COLO829 (cell line): ENCODE measurements around the gene ERCC5.

Source experiments
- DNase-seq: peaks from one replicate; pipeline ENCODE4 v3.0.0; 2012; ENCODE audit warnings: low spot score

The ERCC5 gene

DNA sequence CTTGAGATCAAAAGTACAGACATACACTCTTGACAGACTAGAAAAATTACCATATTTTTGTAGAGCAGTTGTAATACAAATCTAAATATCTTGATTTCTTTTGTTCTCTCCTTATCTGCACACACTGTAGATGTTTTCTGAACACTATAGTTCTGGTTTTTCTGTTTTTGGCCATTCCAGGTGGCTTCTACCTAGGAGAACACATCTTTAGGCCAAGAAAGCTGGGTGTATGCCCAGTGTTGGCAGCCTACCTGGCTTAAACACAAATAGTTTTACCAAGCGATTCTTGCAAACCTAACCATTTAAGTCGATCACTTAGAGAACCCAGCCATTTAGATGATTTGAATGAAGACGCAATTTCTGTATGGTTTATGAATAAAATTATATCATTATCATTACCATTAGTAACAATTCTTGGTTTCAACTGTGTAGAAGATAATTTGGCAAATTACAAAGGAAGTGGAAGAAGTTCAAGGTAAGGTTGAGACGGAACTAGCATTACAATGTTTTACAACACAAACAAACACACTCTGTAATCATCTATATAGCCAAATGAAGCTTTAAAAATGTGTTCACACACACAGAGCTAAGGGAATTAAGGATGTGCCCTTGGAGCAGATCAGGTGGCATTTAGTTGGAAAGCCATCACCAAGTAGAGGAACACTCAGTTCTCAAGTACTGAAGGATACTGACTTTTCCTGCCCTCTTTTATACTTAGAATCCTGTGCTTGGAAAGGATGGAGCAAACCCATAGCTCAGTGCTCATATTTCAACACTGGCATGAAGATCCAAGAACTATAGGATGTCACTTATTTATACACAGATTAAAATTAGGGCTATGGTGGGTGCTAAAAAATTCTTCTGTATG is 36.2 kb downstream of the ERCC5 start:
- DNase-seq = no peak

DNA sequence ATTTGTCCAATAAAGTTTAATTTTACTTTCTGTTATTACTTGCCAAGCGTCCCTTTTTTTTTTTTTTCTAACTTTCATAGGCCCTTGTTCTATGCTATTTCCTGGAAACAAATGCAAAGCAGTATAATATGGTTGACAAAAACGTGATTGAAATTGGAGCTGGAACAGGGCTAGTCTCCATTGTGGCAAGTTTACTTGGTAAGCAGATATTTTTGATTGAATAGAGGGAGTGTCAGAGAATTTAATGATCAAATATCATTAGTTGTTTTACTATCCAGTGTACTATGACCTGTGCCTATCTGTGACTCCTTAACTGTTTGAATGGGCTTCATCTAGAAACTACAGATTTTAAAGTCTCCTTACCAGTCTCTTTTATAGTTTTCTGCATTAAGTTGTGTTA is 46.7 kb downstream of the ERCC5 start:
- DNase-seq = no peak

DNA sequence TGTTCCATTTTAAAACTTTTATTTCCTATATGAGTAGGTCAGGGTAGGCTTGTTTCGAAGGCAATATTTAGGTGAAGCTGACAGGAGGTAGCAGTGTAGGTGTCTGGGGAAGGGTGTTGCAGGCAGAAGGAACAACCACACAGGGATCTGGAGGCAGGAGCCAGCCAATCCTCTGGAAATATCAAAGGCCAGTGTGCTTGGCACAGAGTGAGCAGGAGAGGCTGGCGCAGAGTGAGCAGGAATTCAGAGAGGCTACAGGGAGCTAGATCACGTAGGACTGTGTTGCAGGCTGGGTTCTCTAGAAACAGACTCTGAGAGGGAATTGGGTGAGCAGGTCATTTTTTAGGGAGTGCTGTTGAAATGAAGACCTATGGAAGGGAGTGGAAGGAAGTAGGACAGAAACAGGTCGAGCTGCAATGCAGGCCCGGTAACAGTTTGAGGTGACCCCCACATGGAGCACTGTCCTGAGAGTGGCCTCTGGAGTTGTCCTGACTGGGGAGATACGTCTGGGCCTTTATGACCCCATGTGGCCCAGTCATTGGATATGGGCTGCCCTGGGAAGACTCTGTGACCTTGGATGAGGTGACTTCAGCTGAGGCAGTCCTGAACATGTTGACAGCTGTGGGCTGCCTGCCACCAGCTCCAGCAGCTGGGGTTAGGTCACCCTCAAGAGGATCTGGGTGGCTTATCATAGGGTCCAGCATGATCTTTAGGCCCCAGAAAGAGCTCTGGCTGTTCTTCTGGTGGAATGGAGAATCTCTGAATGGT is 51.7 kb downstream of the ERCC5 start:
- DNase-seq = no peak

DNA sequence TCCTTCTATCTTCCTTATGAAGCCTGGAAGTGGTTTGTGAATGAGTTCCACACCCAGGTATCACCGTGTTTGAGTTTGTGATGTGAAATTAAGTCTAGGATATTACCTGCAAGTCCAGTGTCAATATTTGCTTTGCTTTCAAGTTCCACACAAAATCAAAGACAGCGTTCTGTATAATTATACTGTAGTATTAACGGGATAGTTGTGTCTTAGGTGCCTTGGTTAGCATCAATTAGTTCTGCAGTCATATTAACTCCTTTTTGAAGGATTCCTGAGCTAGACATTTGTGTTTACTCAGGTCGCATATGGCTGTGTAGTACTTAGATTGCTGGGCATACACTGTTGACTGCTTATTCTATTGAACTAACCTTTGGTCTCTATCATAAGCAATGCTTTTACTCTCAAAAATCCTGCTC is 54.4 kb downstream of the ERCC5 start:
- no peak for DNase-seq

DNA sequence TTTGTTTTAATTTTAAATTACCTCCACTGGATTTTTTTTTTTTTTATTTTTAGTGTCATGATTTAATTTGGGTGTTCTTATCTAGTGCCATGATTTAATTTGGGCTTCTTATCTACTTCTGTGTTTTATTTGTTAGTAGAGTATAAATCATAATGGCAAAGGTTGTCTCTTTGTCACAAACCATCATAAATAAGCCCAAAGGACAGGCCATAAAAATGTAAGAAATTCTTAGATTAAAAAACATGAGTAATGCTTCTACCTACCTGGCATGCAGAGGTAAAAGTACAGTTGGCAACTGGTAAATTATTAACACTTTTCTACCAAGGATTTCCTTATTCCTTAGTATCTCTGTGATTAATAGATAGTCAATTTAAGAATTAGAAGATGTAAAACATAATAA is 55.2 kb downstream of the ERCC5 start:
- DNase-seq = no peak

DNA sequence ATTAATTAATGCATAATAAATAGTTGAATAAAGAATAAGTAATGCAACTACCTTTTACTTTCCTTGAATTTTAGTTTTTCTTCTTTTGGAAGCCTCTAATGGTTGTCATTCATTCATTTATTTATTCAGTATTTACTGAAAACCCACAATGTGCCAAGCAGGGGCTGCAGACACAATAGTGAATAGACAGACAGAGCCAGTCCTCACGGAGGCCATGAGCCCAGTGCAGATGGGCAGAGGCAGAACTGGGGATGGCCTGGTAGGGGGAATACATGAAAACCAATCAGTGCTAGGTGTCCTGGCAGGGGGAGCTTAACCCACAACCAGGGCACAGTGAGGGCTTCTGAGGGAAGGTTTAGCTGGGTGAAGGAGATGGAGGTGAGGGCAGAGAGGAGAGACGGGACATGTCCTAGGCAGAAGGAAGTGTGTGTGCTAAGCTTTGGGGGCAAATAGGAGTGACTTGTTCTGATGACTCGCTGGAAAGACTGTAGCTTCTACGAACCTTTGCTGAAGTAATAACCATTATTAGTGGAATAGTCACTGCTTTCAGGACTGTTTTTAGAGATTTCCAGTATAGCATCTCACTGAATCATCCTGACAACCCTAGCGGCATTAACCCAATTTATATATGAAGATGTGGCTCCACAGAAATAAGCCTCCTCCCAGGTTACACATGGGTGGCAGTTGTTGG is 55.9 kb downstream of the ERCC5 start:
- DNase-seq = no peak

DNA sequence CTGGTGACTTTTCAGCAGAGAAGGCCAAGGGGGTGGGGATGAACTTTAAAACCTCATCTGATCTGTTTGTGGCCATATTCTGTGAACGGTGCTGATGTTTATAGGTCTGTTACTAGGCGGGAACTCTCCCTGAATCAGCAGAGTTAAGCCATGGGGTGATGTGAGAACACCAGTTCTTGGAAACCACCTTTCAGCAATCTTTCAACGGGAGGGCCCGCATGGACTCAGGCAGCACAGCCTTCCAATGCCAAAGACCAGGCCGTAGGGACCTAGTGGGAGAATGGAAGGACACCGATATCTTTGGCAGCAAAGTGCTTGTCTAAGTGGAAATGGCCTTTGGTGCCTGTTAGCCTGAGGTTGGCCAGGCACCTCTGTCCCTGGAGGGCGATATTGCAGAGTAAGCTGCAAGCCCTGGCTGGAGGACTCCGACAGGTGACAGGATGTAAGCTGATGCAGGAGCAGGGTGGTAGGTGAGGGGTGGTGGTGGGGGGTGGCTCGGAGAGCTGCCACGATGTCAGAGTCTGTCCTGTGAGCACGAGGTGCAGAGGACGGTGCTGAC is 57.0 kb downstream of the ERCC5 start:
- no peak for DNase-seq

DNA sequence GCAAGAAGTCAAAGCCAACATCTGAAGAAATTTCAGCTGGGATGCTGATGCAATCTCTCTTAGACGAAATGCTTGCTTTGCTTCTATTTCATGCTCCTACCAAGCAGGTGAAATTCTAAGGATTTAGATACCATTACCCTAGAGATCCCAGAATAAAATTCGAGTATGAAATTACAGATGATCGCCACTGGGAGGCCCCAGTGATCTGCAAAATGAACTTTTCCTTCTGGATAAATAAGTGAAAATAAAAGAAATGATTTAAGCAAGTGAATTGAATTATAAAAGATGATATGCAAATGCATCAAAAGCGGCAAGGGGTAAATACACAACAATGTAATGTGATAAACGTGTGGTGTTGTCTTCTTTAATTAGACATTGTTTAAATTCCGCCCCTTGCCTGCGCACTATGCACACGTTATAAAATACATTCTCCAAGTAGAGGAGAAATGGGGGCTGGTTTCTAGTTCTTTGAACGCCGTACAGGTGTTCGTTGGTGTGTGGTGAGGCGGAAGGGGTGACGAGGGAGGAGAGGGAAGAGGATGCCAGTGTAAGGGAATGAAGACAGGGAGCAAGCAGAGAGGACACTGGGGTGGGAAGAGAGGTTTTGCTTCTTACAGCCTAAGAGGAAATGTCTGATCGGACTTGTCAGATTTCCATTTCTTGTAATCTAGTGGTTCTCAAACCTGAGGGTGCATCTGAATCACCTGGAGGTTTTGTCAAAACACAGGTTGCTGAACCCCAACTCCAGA is 58.0 kb downstream of the ERCC5 start:
- peak; percentile 30 for DNase-seq

DNA sequence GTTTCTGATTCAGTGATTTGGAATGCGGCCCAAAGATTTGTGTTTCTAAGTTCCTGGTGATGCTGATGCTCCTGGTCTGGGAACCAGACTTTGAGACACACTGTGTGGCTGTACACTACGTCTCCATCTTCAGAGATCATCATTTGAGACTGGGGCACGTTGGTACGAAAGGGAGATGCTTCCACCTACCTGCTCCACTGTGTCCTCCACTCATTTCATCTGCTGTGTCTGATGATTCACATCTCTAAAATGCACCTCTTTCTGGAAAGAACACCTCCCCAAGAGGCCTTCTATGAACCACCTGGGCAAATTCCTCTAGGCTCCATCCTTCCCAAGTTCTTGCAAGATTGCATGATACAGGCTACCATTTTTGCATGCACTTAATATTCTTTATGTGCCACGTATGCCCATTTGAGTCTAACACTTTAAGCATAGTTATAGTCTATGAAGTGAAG is 58.6 kb downstream of the ERCC5 start:
- no peak for DNase-seq

DNA sequence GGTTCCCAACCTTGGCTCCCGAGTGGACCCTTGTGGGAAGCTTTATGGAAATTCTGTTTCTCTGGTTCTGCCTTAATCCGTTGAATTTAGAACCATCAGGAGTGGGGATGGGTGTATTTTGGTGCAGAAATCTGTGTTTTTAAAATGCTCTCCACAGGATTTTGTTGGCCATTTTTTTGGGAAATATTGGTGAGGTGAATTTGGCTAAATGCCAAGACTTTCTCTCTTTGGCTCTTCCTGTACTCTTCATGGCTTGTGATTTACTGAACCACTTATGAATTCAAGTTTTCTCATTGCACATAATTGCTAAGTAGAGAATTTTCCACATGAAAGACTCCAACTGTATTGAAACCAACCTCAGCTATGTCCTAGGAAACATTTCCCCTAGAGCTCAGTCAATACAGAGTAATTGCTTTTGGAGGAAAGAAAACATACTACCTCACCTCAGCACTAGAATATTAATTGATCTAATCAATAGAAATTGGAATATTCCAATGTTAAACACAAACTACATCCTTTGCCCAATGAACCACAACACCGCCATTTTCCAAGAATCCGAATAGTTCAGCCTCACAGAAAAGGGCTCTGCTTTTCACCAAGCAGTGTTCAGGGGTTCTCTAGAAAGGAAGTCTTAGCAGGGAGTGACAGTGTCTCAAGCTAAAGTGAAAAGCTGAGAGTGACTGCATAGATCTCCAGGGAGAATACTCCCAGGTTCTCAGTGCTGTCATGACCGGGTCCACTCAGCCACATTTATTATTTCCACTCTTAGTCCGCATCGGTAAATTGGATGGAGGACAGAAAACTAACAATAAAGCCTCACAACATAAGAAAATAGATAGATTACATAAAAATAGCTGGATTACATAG is 60.3 kb downstream of the ERCC5 start:
- no peak for DNase-seq

DNA sequence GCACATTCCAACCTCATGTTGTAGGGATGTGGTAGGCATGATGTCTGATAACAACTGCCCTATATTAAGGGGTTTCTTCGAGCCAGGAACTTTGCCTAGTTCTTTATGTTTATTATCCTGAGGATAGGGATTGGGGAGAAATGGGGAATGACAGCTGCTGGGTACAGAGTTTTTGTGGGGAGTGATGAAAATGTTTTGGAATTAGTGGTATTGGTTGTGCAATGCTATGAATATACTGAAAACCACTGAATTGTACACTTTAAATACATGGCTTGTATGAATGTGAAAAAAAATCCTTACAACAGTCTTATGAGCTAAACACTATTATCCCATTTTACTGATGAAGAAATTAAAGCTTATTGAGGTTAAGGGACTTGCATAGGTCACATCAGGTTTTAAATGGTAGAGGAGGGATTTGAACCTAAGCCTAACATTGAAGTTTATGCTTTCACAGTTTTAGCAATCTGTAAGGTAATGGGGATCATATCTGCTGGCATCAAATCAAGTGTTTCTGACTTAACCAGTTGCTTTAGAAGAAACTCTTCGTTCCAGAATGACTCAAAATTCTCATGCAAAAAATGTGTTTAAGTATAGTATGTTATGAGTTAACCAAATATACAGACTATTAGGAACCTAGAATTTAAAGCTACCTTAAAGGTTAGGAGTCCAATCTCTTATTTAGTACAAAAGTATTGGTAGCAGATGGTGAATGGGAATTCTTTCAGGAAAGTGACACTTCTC is 61.4 kb downstream of the ERCC5 start:
- DNase-seq = no peak

DNA sequence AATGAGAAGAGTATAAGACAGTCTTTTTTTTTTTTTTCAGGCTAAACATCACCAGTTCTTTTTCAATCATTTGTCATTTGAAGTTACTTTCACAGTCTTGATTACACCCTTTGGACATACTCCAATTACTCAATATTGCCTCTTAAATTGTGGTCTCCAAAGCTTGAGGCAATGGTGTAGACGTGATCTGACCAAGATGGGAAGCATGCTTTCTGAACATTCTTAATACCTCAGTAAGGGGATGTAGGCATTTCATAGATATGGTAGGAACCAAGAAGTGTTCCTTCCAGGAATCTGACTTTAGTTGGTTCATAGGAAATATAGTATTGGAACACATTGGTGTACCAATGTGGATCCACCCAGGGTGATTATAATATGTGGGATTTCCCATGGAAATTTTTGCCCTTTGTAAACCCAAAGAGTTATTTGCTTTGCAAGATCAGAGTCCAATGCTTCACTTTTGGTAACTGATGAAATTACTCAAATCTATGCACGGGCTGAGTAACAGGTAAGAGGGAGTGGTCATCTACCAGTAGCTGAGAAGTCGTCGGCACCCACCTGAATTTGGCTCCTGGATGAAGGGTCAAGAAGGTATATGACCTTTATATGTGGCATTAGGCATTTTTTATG is 62.2 kb downstream of the ERCC5 start:
- DNase-seq = no peak

DNA sequence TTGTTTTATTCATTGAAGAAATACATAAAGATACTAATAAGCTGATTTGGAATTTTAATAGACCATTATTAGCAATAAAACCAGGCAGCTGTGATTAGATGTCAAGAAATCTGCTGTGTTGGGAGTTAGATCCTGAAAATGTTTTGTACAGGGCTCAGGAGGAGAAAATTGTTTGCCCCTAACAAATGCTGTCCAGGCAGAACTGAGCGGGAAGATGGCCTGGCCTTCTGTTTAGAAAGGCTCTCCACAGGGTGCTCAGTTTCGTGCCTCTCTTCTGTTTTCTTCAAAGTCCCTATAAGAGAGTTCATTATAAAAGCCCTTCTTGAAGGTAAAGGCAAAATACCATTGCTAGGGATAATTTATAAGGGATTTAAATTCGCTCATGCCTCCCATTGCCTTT is 64.1 kb downstream of the ERCC5 start:
- no peak for DNase-seq

DNA sequence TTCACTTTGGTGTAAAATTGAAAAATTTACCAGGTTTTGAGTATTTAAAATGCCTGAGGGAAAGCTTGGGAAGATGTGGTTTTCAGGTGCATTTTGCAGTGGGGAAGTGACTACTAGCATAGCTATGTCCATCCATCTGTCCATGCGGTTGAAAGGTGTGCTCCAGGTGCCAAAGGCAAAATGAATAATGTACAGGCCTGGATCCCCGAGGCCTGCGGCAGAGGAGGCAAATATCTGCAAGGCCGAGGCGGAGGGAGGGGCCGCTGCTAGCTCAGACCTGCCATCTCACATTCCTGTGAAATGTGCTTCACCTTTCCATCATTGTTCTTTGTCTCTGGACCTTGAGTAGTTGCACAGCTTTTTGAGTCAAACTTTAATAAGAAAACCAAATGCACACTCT is 65.5 kb downstream of the ERCC5 start:
- no peak for DNase-seq

DNA sequence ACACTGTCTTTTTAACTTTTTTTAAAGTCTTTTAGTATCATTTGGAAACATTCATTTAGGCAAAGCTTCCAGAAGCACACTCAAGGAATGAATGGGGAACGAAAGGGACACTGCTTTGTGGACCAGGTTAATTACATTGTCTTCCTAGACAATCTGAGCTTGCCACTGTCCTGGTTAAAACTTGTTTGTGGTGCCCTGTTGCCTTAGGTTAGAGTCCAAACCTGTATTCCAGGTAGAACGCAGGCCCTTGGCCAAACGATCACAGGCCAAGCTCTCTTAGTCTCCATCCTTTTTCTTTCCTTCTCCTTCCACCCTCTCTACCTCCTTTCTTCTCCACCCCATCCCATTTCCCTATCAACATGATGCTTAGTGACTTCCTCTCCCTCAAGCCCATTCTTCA is 66.8 kb downstream of the ERCC5 start:
- no peak for DNase-seq

DNA sequence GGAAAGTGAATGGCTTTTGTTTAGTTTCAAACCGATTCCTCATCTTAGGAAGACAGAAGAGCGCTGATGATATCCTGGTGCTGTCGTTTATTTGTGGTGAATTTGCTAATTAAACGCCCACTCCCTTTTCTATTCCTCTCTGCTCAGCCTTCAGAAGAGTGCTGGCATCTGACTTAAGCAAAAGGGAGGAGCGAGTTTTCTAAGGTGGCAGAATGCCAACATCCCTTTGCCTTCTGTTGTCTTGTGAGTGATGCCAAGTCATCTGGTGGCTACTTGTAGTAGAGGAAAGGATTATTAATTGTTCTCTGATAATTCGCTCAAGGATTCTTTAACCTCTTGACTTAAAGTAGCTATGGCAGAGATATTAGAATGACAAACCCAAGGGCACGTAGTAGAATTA is 68.1 kb downstream of the ERCC5 start:
- DNase-seq = peak; percentile 79

DNA sequence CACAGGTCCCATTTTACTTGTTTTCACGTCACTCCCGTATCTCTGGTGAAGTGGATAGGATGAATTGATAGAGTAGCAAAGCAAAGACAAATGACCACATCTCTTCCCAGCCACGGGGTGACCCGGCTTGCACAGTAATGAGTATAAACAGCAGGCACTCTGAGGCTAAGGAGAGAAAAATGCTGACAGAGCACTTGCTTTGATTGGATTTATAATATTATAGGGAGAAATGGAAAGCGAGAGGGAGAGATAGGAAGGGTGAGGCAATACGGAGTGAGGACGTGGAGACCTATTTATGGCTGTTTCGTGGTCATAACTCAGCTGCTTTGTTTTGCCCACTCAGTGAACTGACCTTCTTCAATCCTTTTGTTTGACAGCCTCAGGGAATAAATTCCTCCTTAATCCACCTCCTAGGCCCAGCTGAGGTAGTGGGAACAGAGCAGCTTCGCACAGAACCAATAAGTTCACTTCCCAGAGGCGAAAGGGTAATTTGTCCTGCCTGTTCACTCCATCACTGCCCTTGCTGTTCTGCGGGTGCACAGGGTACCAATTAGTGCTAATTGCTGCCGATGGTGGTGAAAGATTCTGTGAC is 68.6 kb downstream of the ERCC5 start:
- DNase-seq = no peak

DNA sequence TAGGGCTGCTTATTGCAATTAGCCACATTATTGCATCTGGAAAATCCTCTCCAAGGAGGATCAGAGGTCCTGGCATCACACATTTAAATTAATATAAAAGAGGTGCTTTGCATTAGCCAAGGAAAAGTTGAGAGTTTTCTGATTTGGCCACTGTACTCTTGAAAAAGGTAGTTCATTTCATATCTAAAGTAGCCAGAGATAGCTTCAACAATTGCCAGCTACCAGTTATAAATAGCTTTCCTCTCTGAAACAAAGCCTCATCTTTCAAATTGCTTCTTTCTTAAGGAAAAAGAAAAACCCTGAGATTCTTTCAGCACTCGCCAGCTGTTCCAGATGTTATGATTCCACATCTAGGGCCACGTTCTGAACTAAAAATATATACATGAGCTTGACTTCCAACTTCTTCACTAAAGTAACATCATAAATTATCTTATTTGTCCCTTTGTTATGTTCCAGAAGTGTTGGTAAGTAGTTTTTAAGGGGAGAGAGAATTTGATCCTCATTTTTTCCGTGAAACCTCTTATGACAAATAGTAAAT is 69.6 kb downstream of the ERCC5 start:
- DNase-seq = no peak

DNA sequence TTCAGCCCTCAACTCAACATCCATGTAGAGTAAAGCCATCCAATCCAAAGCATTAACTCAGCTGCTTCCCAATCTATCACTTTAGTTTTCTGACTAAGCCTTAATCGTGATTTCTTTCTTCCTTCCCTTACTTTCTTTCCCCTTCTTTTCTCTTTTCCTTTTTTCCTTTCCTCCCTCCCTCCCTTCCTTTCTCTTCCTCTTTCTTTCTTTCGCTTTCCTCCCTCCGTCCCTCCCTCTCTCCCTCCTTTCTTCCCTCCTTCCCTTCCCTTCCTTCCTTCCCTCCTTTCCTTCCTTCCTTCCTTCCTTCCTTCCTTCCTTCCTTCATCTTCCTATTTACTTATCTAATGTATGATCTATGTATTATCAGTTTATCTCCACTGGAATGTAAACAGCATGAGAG is 71.2 kb downstream of the ERCC5 start:
- no peak for DNase-seq
